Trophoblast cell (in vitro differentiated cells and primary cell): ENCODE measurements around the gene BMERB1.

Source experiments
- DNase-seq, 2 donors: peaks; one replicate each; pipeline ENCODE4 v3.0.0-alpha.2; 2016
- H2AFZ ChIP-seq: 2 replicates; pipeline ENCODE4 v1.6.1; 2013; ENCODE audit warnings: low read length, moderate library complexity, mild to moderate bottlenecking; ENCODE audit not compliant: insufficient read depth, poor library complexity
- H2AK5ac ChIP-seq: 2 replicates; pipeline ENCODE4 v1.6.1; 2013; ENCODE audit warnings: mild to moderate bottlenecking, low read length
- H2BK120ac ChIP-seq: 2 replicates; pipeline ENCODE4 v1.6.1; 2013; ENCODE audit warnings: low read length, mild to moderate bottlenecking, moderate library complexity; ENCODE audit not compliant: insufficient read depth, poor library complexity
- H2BK12ac ChIP-seq: 2 replicates; pipeline ENCODE4 v1.6.1; 2013; ENCODE audit warnings: mild to moderate bottlenecking, low read length, moderate library complexity
- H2BK5ac ChIP-seq: 2 replicates; pipeline ENCODE4 v1.6.1; 2013; ENCODE audit warnings: low read length, low read depth, moderate library complexity, mild to moderate bottlenecking; ENCODE audit not compliant: poor library complexity
- H3K14ac ChIP-seq: 2 replicates; pipeline ENCODE4 v1.6.1; 2013; ENCODE audit warnings: mild to moderate bottlenecking, low read length
- H3K18ac ChIP-seq: 2 replicates; pipeline ENCODE4 v1.6.1; 2013; ENCODE audit warnings: mild to moderate bottlenecking, low read length
- H3K23ac ChIP-seq: 2 replicates; pipeline ENCODE4 v1.6.1; 2013; ENCODE audit warnings: low read length
- H3K27ac ChIP-seq: 2 replicates; pipeline ENCODE4 v1.5.1; 2013; ENCODE audit warnings: low read depth, mild to moderate bottlenecking, inconsistent platforms, low read length, moderate library complexity
- H3K27me3 ChIP-seq: 2 replicates; pipeline ENCODE4 v1.6.1; 2013; ENCODE audit warnings: inconsistent platforms, mild to moderate bottlenecking, low read length, moderate library complexity; ENCODE audit not compliant: insufficient read depth
- H3K36me3 ChIP-seq, 2 experiments: 1 replicate in 1 of 2; 2 replicates in 1 of 2; pipeline ENCODE4 v1.6.1; 2013; ENCODE audit warnings: low read length in 2 of 2, mild to moderate bottlenecking in 2 of 2, moderate library complexity in 1 of 2; ENCODE audit not compliant: insufficient read depth in 2 of 2, control insufficient read depth in 1 of 2
- H3K4ac ChIP-seq: 2 replicates; pipeline ENCODE4 v1.6.1; 2013; ENCODE audit warnings: low read depth, mild to moderate bottlenecking, low read length, moderate library complexity
- H3K4me1 ChIP-seq, 2 experiments: 1 replicate in 1 of 2; 2 replicates in 1 of 2; pipeline ENCODE4 v1.6.1; 2013; ENCODE audit warnings: low read length in 2 of 2, mild to moderate bottlenecking in 2 of 2, moderate library complexity in 1 of 2; ENCODE audit not compliant: insufficient read depth in 2 of 2, control insufficient read depth in 1 of 2
- H3K4me2 ChIP-seq: 2 replicates; pipeline ENCODE4 v1.6.1; 2013; ENCODE audit warnings: inconsistent platforms, mild to moderate bottlenecking, low read length, moderate library complexity
- H3K4me3 ChIP-seq: 2 replicates; pipeline ENCODE4 v1.5.1; 2013; ENCODE audit warnings: mild to moderate bottlenecking, low read depth, low read length, inconsistent platforms
- H3K79me1 ChIP-seq: one replicate; pipeline ENCODE4 v1.6.1; 2013; ENCODE audit warnings: low read length
- H3K79me2 ChIP-seq: 2 replicates; pipeline ENCODE4 v1.6.1; 2013; ENCODE audit warnings: low read length, mild to moderate bottlenecking; ENCODE audit not compliant: control insufficient read depth, insufficient read depth, poor library complexity
- H3K9ac ChIP-seq: 2 replicates; pipeline ENCODE4 v1.6.1; 2013; ENCODE audit warnings: mild to moderate bottlenecking, low read length
- H3K9me3 ChIP-seq: 2 replicates; pipeline ENCODE4 v1.6.1; 2013; ENCODE audit warnings: low read depth, mild to moderate bottlenecking, control low read depth, inconsistent platforms, low read length; ENCODE audit not compliant: insufficient read depth
- H4K12ac ChIP-seq: 2 replicates; pipeline ENCODE4 v1.6.1; 2013; ENCODE audit warnings: low read depth, mild to moderate bottlenecking, low read length, moderate library complexity
- H4K8ac ChIP-seq: 2 replicates; pipeline ENCODE4 v1.6.1; 2013; ENCODE audit warnings: low read depth, mild to moderate bottlenecking, low read length, moderate library complexity
- H4K91ac ChIP-seq: one replicate; pipeline ENCODE4 v1.6.1; 2013; ENCODE audit warnings: low read depth, mild to moderate bottlenecking, low read length, moderate library complexity
- WGBS: extraction: QIAGEN DNeasy Blood & Tissue Kit; methylation state at CpG from one replicate; pipeline ENCODE4 v1.1.7; 2013; ENCODE audit warnings: missing lambda C conversion rate; ENCODE audit not compliant: insufficient read length, insufficient coverage; ENCODE audit errors: extremely low coverage; 5-methylcytosine and 5-hydroxymethylcytosine counted together

The BMERB1 gene

GRCh38 chr16:15532825-15533224 lies 98.4 kb downstream of the BMERB1 start:
- Histone ChIP-seq H3K79me1 (no peaks in the 10 kb centered on the region), H3K36me3 (no peaks in the 10 kb centered on the region), H2BK5ac (no peak overlapping the region), H3K27ac (no peak overlapping the region), H4K91ac (no peak overlapping the region), H2BK120ac (no peak overlapping the region), H4K12ac (no peak overlapping the region), H3K27me3 (no peaks in the 10 kb centered on the region), H4K8ac (no peak overlapping the region), H3K4me3 (no peak overlapping the region), H3K4ac (no peak overlapping the region), H2AFZ (no peak overlapping the region), H2BK12ac (no peak overlapping the region), H2AK5ac (no peak overlapping the region), H3K18ac (no peak overlapping the region), H3K9me3 (no peaks in the 10 kb centered on the region), H3K9ac (no peak overlapping the region), H3K79me2 (no peaks in the 10 kb centered on the region), H3K23ac (no peak overlapping the region), H3K14ac (no peak overlapping the region), H3K4me2 (no peak overlapping the region), H3K4me1 (no peaks in the 10 kb centered on the region)
- DNase-seq, result no peak
- WGBS, result no CpG with 5 or more reads among the region's 7 CpGs

- Histone ChIP-seq H3K4me1 (no peaks in the 10 kb centered on the region), H4K91ac (no peak overlapping the region), H3K4me3 (no peak overlapping the region), H3K79me1 (no peaks in the 10 kb centered on the region), H2AFZ (no peak overlapping the region), H3K23ac (no peak overlapping the region), H3K9ac (no peak overlapping the region), H3K4ac (no peak overlapping the region), H2BK12ac (no peak overlapping the region), H2AK5ac (no peak overlapping the region), H3K27ac (no peak overlapping the region), H4K12ac (no peak overlapping the region), H2BK120ac (no peak overlapping the region), H4K8ac (no peak overlapping the region), H3K14ac (no peak overlapping the region), H3K18ac (no peak overlapping the region), H3K27me3 (no peaks in the 10 kb centered on the region), H3K36me3 (no peaks in the 10 kb centered on the region), H2BK5ac (no peak overlapping the region), H3K4me2 (no peak overlapping the region), H3K79me2 (no peaks in the 10 kb centered on the region), H3K9me3 (no peaks in the 10 kb centered on the region)
- DNase-seq, result no peak
- no CpG with 5 or more reads among the region's 4 CpGs for WGBS
These were observed 99.0 kb downstream of the BMERB1 start for GRCh38 chr16:15533386-15533785.

GRCh38 chr16:15535772-15536171 lies 101.4 kb downstream of the BMERB1 start:
- DNase-seq, result no peak

GRCh38 chr16:15536843-15537242 lies 102.5 kb downstream of the BMERB1 start:
- H2BK5ac ChIP-seq, result no peak overlapping the region
- H3K4me2 ChIP-seq, result no peak overlapping the region
- no peak overlapping the region for H2BK12ac ChIP-seq
- H4K12ac ChIP-seq, result no peak overlapping the region
- no peaks in the 10 kb centered on the region for H3K4me1 ChIP-seq
- H3K36me3 ChIP-seq, result no peaks in the 10 kb centered on the region
- no peak overlapping the region for H3K18ac ChIP-seq
- no peaks in the 10 kb centered on the region for H3K27me3 ChIP-seq
- H2AFZ ChIP-seq, result no peak overlapping the region
- no peak overlapping the region for H2AK5ac ChIP-seq
- H3K79me2 ChIP-seq, result no peaks in the 10 kb centered on the region
- no peak overlapping the region for H3K9ac ChIP-seq
- no peak overlapping the region for H3K4ac ChIP-seq
- no peak overlapping the region for H4K8ac ChIP-seq
- no peak overlapping the region for H3K27ac ChIP-seq
- H4K91ac ChIP-seq, result no peak overlapping the region
- no CpG with 5 or more reads among the region's 7 CpGs for WGBS
- no peak overlapping the region for H2BK120ac ChIP-seq
- H3K14ac ChIP-seq, result no peak overlapping the region
- no peaks in the 10 kb centered on the region for H3K79me1 ChIP-seq
- H3K4me3 ChIP-seq, result no peak overlapping the region
- no peaks in the 10 kb centered on the region for H3K9me3 ChIP-seq
- DNase-seq, result no peak
- H3K23ac ChIP-seq, result no peak overlapping the region

More at GRCh38 chr16:15535772-15536171, 101.4 kb downstream of the BMERB1 start:
- Histone ChIP-seq H3K14ac (no peak overlapping the region), H4K8ac (no peak overlapping the region), H2AFZ (no peak overlapping the region), H3K9me3 (no peaks in the 10 kb centered on the region), H3K27ac (no peak overlapping the region), H3K79me2 (no peaks in the 10 kb centered on the region), H3K36me3 (no peaks in the 10 kb centered on the region), H3K23ac (no peak overlapping the region), H3K4me3 (no peak overlapping the region), H3K27me3 (no peaks in the 10 kb centered on the region), H2BK12ac (no peak overlapping the region), H3K4me1 (no peaks in the 10 kb centered on the region), H2BK120ac (no peak overlapping the region), H3K4ac (no peak overlapping the region), H4K91ac (no peak overlapping the region), H3K18ac (no peak overlapping the region), H2AK5ac (no peak overlapping the region), H3K79me1 (no peaks in the 10 kb centered on the region), H4K12ac (no peak overlapping the region), H3K4me2 (no peak overlapping the region), H3K9ac (no peak overlapping the region), H2BK5ac (no peak overlapping the region)
- no CpG with 5 or more reads among the region's 6 CpGs for WGBS
